ENCODE measurements around the gene SPTY2D1. TPM values are rescaled to one million over a fixed set of nuclear protein-coding genes. Genes with fewer than 3 reads are reported as not detected.

SPTY2D1 gene
- total RNA-seq, 1 donor from 2014 or later = 12.3 TPM

GRCh38 chr11:18641677-18642076 is 7.5 kb upstream of the SPTY2D1 start:
- Histone ChIP-seq H3K36me3 (no peaks in the 10 kb centered on the region), H3K4me1 (no peaks in the 10 kb centered on the region), H4K20me1 (ENCODE audit: low read depth) (no peaks in the 10 kb centered on the region), H3K79me2 (ENCODE audit: low read depth) (no peaks in the 10 kb centered on the region), H3K27ac (no peak overlapping the region), H3K9ac (no peak overlapping the region), H3K9me3 (ENCODE audit: low read depth) (no peaks in the 10 kb centered on the region), H3K4me3 (no peak overlapping the region), H3K4me2 (no peak overlapping the region), H3F3A (ENCODE audit: low read depth) (no peaks in the 10 kb centered on the region), H2AFZ (replicated peaks) (no peak overlapping the region), H3K27me3 (peaks cover 5% of the 10 kb centered on the region)
- H3K36me3 Mint-ChIP-seq = no peaks in the 10 kb centered on the region
- H3K27ac Mint-ChIP-seq = no peak overlapping the region
- TF ChIP-seq EZH2 (IDR thresholded peaks at IDR 0.05) = no peak
- no peak for TF ChIP-seq EZH2phosphoT487 (IDR thresholded peaks at IDR 0.05)
- TF ChIP-seq, protein P1, sequence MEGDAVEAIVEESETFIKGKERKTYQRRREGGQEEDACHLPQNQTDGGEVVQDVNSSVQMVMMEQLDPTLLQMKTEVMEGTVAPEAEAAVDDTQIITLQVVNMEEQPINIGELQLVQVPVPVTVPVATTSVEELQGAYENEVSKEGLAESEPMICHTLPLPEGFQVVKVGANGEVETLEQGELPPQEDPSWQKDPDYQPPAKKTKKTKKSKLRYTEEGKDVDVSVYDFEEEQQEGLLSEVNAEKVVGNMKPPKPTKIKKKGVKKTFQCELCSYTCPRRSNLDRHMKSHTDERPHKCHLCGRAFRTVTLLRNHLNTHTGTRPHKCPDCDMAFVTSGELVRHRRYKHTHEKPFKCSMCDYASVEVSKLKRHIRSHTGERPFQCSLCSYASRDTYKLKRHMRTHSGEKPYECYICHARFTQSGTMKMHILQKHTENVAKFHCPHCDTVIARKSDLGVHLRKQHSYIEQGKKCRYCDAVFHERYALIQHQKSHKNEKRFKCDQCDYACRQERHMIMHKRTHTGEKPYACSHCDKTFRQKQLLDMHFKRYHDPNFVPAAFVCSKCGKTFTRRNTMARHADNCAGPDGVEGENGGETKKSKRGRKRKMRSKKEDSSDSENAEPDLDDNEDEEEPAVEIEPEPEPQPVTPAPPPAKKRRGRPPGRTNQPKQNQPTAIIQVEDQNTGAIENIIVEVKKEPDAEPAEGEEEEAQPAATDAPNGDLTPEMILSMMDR (IDR thresholded peaks at IDR 0.05) = no peak
- no peak overlapping the region for H3K4me3 Mint-ChIP-seq
- H3K9me3 Mint-ChIP-seq = no peaks in the 10 kb centered on the region
- no peaks in the 10 kb centered on the region for H3K4me1 Mint-ChIP-seq
- no peaks in the 10 kb centered on the region for H3K27me3 Mint-ChIP-seq (ENCODE audit: insufficient read depth, low read depth)
- no peak for DNase-seq (ENCODE audit: low spot score)

- Histone ChIP-seq H3K4me2 (peak overlapping the region; percentile 94), H3K4me1 (no peaks in the 10 kb centered on the region), H3K9ac (peak overlapping the region; percentile 91), H3K36me3 (no peaks in the 10 kb centered on the region), H3K27me3 (no peaks in the 10 kb centered on the region), H3K27ac (peak overlapping the region; percentile 47), H3K79me2 (ENCODE audit: low read depth) (peaks cover 56% of the 10 kb centered on the region), H3K9me3 (ENCODE audit: low read depth) (no peaks in the 10 kb centered on the region), H3F3A (ENCODE audit: low read depth) (no peaks in the 10 kb centered on the region), H2AFZ (replicated peaks) (peak overlapping the region; percentile 47), H4K20me1 (ENCODE audit: low read depth) (peaks cover 6% of the 10 kb centered on the region), H3K4me3 (peak overlapping the region; percentile 96)
- peaks cover 17% of the 10 kb centered on the region for H3K4me1 Mint-ChIP-seq
- no peaks in the 10 kb centered on the region for H3K9me3 Mint-ChIP-seq
- no peak for TF ChIP-seq EZH2 (IDR thresholded peaks at IDR 0.05)
- TF ChIP-seq EZH2phosphoT487 (IDR thresholded peaks at IDR 0.05) = no peak
- TF ChIP-seq, protein P1 (IDR thresholded peaks at IDR 0.05) = no peak
- no peak for DNase-seq (ENCODE audit: low spot score)
- H3K27ac Mint-ChIP-seq = peak overlapping the region; percentile 79
- H3K4me3 Mint-ChIP-seq = peak overlapping the region; percentile 100
- H3K36me3 Mint-ChIP-seq = no peaks in the 10 kb centered on the region
- peaks cover 4% of the 10 kb centered on the region for H3K27me3 Mint-ChIP-seq (ENCODE audit: insufficient read depth, low read depth)
Measured at GRCh38 chr11:18633256-18634139, 644 bp downstream of the SPTY2D1 start.

- Histone ChIP-seq H3K27ac (no peak overlapping the region), H3K4me2 (peak overlapping the region; percentile 94), H4K20me1 (ENCODE audit: low read depth) (peaks cover 6% of the 10 kb centered on the region), H3K36me3 (no peaks in the 10 kb centered on the region), H3K4me1 (no peaks in the 10 kb centered on the region), H3K27me3 (no peaks in the 10 kb centered on the region), H2AFZ (replicated peaks) (no peak overlapping the region), H3K79me2 (ENCODE audit: low read depth) (peaks cover 62% of the 10 kb centered on the region), H3K9me3 (ENCODE audit: low read depth) (no peaks in the 10 kb centered on the region), H3K4me3 (peak overlapping the region; percentile 96), H3K9ac (peak overlapping the region; percentile 91), H3F3A (ENCODE audit: low read depth) (no peaks in the 10 kb centered on the region)
- Mint-ChIP-seq H3K27me3 (ENCODE audit: insufficient read depth, low read depth) (peaks cover 4% of the 10 kb centered on the region), H3K4me3 (peak overlapping the region; percentile 100), H3K4me1 (peaks cover 17% of the 10 kb centered on the region), H3K9me3 (no peaks in the 10 kb centered on the region), H3K36me3 (no peaks in the 10 kb centered on the region), H3K27ac (no peak overlapping the region)
- TF ChIP-seq EZH2phosphoT487 (IDR thresholded peaks at IDR 0.05) (no peak), EZH2 (IDR thresholded peaks at IDR 0.05) (no peak)
- TF ChIP-seq, protein P1 (IDR thresholded peaks at IDR 0.05) = no peak
- DNase-seq (ENCODE audit: low spot score) = no peak
Measured at GRCh38 chr11:18632841-18633240, 1.3 kb downstream of the SPTY2D1 start.
